Epithelial cell of proximal tubule (primary cell): ENCODE measurements around the gene DCUN1D2. TPM values are rescaled to one million over a fixed set of nuclear protein-coding genes. Genes with fewer than 3 reads are reported as not detected.

Source experiments
- DNase-seq: peaks from one replicate; pipeline ENCODE4 v3.0.0-alpha.2; 2011; ENCODE audit warnings: low read depth
- H3K4me3 ChIP-seq: 2 replicates; pipeline ENCODE4 v1.5.1; 2011; ENCODE audit warnings: low read depth, mild to moderate bottlenecking, low read length
- total RNA-seq: library from RNA; depleted of rRNA; stranded (reverse); fragments of >200 nt; gene quantifications from 2 replicates; pipeline ENCODE4 v1.2.3, GENCODE V29; 2015
- TF ChIP-seq, protein P1 (sequence below): conservative IDR thresholded peaks from 2 replicates; pipeline ENCODE4 v1.5.1; 2012; ENCODE audit warnings: low read depth, mild to moderate bottlenecking, low read length

Gene DCUN1D2
- total RNA-seq, 1 donor from 2014 or later: 8.7 TPM

GRCh38 chr13:113536461-113537110, 46.1 kb upstream of the DCUN1D2 start:
- H3K4me3 ChIP-seq: no peak overlapping the region
- no peak for DNase-seq
- TF ChIP-seq, protein P1, sequence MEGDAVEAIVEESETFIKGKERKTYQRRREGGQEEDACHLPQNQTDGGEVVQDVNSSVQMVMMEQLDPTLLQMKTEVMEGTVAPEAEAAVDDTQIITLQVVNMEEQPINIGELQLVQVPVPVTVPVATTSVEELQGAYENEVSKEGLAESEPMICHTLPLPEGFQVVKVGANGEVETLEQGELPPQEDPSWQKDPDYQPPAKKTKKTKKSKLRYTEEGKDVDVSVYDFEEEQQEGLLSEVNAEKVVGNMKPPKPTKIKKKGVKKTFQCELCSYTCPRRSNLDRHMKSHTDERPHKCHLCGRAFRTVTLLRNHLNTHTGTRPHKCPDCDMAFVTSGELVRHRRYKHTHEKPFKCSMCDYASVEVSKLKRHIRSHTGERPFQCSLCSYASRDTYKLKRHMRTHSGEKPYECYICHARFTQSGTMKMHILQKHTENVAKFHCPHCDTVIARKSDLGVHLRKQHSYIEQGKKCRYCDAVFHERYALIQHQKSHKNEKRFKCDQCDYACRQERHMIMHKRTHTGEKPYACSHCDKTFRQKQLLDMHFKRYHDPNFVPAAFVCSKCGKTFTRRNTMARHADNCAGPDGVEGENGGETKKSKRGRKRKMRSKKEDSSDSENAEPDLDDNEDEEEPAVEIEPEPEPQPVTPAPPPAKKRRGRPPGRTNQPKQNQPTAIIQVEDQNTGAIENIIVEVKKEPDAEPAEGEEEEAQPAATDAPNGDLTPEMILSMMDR: no peak

GRCh38 chr13:113535381-113535781, 44.9 kb upstream of the DCUN1D2 start:
- no peak for DNase-seq
- no peak overlapping the region for H3K4me3 ChIP-seq
- TF ChIP-seq, protein P1: no peak

DNA sequence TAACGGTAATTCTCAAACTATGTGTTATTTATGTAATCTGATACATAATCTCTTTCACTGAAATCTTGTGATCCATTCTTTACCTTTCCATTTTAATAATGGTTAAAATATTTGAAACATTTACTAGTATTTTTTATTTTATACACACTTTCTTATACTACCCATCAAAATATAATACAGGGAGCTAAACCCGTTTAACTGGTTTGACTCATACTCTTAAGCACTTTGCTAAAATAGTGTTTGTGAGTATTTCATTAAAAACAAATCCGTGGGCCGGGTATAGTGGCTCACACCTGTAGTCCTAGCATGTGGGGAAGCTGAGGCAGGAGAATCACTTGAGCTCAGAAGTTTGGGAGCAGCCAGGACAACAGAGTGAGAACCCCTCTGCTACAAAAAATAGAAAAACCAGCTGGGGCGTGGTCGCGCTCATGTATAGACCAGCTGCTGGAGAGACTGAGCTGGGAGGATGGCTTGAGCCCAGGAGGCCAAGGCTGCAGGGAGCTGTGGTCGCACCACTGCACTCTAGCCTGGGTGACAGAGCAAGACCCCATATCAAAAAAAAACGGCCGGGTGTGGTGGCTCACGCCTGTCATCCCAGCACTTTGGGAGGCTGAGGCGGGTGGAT, 43.8 kb upstream of the DCUN1D2 start:
- no peak overlapping the region for H3K4me3 ChIP-seq
- TF ChIP-seq, protein P1: no peak
- DNase-seq: no peak

GRCh38 chr13:113533161-113533840, 42.8 kb upstream of the DCUN1D2 start:
- no peak overlapping the region for H3K4me3 ChIP-seq
- TF ChIP-seq, protein P1: no peak
- DNase-seq: no peak

DNA sequence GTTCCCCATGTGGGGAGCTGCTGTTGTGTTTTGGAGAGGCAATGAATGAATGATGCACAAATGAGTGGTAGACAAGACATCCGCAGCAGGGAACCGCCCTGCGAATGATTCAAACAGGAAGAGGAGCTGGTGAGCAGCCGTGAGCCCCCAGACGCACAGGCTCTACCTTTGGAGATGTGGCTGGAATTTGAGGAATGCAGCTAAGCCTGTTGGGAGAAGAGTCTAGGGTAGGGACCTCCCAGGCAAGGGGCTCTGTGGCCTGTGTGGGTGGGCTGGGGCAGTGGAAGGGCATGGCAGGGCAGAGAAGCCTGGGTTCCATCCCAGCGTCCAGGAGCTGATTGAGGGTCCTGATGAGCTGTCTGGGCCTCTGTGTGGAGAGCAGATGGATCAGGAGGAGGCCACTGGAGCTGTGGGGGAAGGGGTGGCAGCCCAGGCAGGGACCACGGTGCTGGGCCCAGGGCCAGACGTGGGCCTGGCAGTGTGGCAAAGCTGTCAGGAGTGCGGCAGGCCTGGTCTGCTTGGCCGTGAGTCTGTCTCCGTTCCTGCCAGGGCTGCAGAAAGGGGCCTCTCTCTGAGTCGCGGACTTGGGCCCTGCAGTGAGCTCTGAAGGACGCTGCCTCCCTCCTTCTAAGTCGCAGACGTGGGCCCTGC, 41.8 kb upstream of the DCUN1D2 start:
- H3K4me3 ChIP-seq: no peak overlapping the region
- DNase-seq: no peak
- TF ChIP-seq, protein P1: no peak

GRCh38 chr13:113531041-113531873, 40.7 kb upstream of the DCUN1D2 start:
- no peak overlapping the region for H3K4me3 ChIP-seq
- TF ChIP-seq, protein P1: no peak
- no peak for DNase-seq
